ENCODE data around the gene ICAM1. TPM values are rescaled to one million over a fixed set of nuclear protein-coding genes. Genes with fewer than 3 reads are reported as not detected.
A peak's percentile ranks its signal among the peaks of the same experiment; 100 is the strongest.
"Not testable (repeated sequence)": the region's sequence is repeated elsewhere in the genome, so short reads cannot be mapped to it uniquely, and the experiment has no call there.

Gene ICAM1, protein sequence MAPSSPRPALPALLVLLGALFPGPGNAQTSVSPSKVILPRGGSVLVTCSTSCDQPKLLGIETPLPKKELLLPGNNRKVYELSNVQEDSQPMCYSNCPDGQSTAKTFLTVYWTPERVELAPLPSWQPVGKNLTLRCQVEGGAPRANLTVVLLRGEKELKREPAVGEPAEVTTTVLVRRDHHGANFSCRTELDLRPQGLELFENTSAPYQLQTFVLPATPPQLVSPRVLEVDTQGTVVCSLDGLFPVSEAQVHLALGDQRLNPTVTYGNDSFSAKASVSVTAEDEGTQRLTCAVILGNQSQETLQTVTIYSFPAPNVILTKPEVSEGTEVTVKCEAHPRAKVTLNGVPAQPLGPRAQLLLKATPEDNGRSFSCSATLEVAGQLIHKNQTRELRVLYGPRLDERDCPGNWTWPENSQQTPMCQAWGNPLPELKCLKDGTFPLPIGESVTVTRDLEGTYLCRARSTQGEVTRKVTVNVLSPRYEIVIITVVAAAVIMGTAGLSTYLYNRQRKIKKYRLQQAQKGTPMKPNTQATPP
- 6.4 TPM for total RNA-seq
- long read RNA-seq, transcript ICAM1-201 (7 exons, 3,252 nt), result major isoform, 10 of 16 reads
- long read RNA-seq, partial matches to known transcripts, result 3 of 16 reads
- long read RNA-seq, other reads (novel, unspliced or antisense), result 3 of 16 reads

DNA sequence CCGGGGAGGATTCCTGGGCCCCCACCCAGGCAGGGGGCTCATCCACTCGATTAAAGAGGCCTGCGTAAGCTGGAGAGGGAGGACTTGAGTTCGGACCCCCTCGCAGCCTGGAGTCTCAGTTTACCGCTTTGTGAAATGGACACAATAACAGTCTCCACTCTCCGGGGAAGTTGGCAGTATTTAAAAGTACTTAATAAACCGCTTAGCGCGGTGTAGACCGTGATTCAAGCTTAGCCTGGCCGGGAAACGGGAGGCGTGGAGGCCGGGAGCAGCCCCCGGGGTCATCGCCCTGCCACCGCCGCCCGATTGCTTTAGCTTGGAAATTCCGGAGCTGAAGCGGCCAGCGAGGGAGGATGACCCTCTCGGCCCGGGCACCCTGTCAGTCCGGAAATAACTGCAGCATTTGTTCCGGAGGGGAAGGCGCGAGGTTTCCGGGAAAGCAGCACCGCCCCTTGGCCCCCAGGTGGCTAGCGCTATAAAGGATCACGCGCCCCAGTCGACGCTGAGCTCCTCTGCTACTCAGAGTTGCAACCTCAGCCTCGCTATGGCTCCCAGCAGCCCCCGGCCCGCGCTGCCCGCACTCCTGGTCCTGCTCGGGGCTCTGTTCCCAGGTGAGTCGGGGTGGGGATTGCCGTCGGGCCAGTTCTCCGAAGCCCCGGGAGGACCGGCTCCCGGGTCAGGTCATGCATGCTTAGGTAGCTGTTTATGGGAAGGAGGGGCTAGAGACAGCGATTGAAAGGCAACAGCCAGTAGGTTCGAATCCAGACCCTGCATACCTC is at the start of gene ICAM1:
Gene ICAM1 (plus strand): TSS at position 505 of the 779 bp plus-strand sequence. CDS start 40 bp downstream, at position 545.
- DNase-seq (peak; percentile 91), ATAC-seq (ENCODE audit: poor library complexity) (peak; percentile 74)
- intact Hi-C loops (cut with DNase I), result no loop called here

DNA sequence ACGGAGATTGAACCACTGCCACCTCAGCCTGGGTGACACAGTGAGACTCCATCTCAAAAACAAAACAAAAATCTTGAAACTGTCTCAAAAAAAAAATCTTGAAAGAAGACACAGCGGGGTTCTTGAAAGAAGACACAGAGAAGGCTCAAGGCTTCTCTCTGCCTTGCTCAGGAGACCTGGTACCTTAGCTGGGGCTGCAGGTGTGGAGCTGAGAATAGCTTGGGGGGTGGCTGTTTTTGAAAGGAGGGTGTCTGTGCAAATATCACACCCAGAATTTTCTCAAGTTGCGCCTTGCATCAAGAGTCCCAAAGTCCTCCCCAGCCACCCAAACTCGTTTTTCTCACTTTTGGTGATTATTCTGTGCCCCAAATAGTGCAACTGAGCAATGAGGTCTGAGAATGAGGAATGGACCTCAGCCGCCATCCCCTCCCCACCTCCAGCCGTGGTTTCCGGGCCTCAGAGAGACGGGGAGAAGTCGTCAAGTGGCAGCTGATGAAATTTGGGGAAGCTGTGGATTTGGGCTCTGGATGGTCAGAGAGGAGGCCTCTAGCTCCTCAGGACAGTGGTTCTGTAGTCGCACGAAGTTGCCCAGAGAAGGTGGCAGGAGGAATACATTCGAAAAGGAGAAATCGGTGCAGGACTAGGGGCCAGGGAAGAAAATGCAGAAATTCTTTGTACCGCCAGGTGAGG is 48.6 kb upstream of the ICAM1 start:
- intact Hi-C loops (cut with DNase I), result no loop called here
- no peak for DNase-seq
- ATAC-seq (ENCODE audit: poor library complexity), result no peak

DNA sequence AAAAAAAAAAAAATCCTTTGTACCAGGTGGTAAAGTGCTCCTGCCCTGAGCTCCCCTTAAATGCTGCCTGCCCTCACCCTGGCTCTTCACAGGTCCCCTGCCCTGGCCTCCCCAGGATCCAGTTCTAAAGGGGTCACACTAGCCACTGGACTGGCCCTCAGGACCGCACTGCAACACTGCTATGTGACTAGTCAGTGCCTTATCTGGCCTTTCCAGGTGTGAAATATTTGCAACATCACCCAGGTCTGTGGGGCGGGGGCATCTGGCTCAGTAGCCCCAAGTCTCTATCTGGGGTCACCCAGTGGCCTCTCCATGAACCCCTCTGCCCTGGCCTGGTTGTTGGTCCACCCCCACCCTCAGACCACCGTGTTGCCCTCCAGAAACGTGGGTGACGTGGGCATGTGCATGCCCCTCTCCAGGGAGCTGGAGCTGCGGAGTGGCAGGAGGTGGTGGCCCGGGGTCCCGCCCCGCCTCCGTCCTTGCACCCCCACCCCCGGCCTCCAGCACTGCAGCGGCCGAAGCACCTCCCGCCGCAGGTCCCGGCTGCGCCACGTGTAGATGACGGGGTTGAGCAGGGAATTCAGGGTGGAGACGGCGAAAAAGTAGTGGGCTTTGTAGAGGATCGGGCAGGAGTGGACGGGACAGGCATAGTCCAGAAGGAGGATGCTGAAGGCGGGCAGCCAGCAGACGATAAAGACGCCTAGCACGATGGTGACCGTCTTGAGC is 47.3 kb upstream of the ICAM1 start:
- DNase-seq (no peak), ATAC-seq (ENCODE audit: poor library complexity) (no peak)
- intact Hi-C loops (cut with DNase I), result no loop called here

DNA sequence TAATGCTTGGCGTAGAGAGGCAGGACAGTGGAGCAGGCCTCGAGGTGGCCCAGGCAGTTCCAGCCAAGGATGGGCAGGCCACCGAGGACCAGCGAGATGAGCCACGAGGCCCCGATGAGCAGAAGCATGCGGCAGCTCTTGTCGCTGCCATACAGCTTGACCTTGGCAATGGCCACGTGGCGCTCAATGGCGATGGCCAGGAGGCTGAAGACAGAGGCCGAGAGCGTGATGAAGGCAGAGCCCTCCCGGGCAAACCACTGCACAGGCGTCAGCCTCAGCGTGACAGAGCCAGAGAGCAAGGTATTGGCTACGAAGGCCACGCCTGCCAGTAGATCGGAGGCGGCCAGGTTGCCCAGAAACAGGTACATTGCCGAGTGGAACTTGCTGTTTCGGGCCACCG is 46.6 kb upstream of the ICAM1 start:
- ATAC-seq (ENCODE audit: poor library complexity) (no peak), DNase-seq (no peak)
- intact Hi-C loops (cut with DNase I), result no loop called here

DNA sequence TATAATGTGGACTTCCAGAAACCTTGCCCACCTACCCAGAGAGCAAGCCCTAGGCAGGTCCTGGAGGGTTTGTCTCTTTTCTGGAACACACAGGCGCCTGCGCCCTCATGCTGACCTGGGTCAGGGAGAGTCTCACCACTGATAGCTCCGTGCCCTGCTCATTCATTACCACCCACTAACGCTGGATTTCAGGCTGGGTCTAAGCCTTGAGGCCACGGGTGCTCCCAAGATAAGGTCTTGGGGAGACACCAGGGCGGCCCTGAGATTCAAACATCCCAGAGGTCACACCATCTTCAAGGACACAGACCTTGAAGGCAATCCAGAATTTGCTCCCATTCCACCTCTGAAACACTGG is 44.9 kb upstream of the ICAM1 start:
- intact Hi-C loops (cut with DNase I), result no loop called here
- DNase-seq (peak; percentile 58), ATAC-seq (ENCODE audit: poor library complexity) (peak; percentile 5)

DNA sequence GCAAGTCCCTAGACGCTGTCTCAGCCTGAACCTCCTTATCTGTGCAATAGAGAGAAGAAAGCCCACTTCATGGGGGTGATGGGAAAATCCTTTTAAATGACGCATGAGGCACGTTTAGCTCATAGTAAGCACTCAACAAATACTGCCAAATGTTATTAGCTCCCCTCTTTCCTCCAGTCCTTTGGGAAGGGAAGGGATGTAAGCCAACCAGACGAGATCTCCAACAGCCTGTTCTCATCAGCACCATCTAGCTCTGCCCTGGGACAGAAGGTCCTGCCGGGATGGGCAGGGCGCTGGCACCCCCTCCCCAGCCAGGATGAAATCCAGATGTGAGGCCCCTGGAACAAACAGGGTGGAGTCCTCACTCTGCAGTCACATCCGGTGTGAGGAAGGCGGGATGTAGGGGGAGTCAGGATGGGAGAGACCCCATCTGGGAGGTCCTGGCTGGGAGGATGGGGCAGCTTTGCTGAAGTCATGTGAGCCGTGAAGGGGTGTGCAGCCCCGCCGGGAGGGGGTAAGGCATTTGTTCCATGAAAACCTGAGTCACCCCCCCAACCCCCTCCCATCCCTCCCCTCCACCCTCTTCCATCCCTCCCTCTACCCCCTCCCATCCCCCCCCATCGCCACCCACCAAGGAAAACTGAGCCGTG is 44.4 kb upstream of the ICAM1 start:
- ATAC-seq (ENCODE audit: poor library complexity) (peak; percentile 67), DNase-seq (peak; percentile 88)
- intact Hi-C loops (cut with DNase I), result no loop called here

DNA sequence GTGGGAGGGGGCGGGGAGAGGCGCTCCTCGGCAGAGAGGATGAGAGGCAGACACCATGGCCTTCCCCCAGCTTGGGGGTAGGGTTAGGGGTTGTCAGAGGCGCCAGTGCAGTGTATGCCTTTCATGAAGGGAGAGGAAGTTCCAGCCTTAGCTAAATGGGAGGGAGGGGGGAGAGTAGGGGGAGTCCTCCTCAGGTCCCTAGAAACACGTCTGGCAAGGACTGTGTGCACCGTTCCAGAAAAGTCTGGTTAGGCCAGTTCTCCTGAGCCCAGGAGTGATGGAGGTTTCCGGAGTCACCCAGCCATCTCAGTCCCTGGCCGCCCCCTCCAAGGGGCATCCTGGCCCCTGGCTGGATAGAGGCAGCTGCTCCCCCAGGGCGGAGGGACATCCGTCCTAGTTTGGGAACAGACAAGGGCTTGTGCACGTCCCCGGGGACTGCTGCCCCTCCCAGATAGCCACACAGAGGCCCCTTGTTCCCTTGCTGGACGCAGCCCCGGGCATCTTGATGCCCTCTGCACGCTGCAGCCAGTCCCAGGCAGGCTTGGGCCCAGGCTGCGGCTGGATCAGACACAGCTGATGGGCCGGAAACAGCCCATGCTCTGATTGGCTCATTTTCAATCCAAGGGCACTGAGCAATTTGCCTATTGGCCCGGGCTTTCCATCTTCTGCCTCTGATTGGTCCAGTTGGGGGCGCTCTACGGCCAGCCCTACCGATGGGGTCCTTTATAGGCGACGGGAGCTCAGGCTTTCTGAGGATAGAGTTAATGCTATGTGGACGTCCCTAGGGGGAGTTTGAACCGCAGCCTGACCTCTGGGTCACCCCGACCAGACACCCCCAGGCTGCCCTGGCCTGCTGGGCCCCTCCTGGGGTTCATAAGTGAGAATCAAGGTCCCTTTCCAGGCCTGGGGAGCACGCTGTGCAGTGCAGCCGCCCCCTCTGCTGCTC is 43.6 kb upstream of the ICAM1 start:
- intact Hi-C loops (cut with DNase I), result no loop called here
- DNase-seq, result peak; percentile 68
- ATAC-seq (ENCODE audit: poor library complexity), result peak; percentile 28

DNA sequence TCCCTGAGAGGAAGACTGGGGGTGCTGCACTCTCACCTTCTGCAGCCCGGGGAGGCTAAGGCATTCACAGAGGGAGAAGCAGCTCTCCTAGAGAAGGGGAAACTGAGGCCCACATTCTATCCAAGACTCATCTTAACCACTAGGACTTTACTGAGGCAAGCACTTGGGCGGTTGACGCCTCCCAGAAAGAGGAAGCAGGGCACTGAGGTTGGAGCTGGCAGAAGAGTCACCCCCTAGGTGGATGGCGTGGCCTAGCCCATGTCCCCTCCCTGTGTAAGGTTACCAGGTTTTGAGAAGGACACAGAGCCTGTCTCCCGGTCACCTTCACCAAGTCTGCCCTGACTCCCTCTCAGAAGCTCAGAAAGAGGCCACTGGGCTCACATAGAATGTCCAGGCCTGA is 42.5 kb upstream of the ICAM1 start:
- no peak for DNase-seq
- ATAC-seq (ENCODE audit: poor library complexity), result no peak
- intact Hi-C loops (cut with DNase I), result no loop called here

DNA sequence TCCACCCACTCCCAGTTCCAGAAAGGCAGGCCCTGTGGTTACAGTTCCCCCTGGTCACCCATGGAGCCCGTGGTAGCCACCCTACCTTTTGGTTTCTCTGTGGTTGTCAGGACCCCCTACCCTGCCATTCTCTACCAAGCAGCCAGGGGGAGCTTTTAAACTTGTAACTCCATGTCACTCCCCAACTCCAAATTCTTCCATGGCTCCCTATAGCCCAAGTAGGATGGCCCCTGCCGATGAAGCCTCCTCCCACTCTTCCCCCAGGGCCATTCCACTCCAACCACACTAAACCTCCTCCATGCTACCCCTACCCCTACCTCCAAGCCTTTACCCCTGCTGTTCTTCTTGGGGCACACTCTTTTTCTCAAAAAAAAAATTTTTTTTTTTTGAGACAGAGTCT is 42.0 kb upstream of the ICAM1 start:
- intact Hi-C loops (cut with DNase I), result no loop called here
- DNase-seq, result no peak
- ATAC-seq (ENCODE audit: poor library complexity), result no peak

DNA sequence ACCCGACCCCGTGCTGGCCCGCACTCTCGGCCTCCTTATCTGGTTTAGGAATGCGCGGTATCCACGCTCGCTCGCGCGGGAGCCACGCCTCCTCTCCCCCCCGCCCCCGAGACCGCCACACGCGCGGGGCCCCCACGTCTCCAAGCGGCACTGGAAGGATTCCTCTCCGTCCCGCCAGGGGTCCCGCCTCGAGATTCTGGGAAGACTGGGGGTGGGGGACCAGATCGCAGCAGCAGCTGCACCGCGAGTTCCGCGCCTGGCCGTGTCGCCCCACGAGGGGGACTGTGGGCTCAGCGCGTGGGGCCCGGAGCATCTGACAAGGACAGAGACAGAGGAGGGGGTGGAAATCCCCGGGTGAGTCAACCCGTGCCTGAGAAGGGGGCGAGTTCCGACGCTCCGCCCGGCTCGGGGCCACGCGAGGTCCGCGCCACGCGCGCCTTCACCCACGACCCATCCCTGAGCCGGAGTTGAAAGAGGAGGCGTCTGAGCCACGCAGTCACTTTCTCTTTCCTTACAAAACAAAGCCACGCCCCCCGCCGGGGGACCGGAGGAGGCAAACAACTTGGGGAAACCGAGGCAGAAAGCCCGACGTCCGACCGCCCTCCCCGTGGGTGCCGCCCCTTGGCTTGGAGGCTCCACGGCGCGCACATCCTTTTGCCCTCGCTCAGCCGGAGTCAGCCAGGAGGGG is 40.6 kb upstream of the ICAM1 start:
- intact Hi-C loops (cut with DNase I), result no loop called here
- DNase-seq, result peak; percentile 76

DNA sequence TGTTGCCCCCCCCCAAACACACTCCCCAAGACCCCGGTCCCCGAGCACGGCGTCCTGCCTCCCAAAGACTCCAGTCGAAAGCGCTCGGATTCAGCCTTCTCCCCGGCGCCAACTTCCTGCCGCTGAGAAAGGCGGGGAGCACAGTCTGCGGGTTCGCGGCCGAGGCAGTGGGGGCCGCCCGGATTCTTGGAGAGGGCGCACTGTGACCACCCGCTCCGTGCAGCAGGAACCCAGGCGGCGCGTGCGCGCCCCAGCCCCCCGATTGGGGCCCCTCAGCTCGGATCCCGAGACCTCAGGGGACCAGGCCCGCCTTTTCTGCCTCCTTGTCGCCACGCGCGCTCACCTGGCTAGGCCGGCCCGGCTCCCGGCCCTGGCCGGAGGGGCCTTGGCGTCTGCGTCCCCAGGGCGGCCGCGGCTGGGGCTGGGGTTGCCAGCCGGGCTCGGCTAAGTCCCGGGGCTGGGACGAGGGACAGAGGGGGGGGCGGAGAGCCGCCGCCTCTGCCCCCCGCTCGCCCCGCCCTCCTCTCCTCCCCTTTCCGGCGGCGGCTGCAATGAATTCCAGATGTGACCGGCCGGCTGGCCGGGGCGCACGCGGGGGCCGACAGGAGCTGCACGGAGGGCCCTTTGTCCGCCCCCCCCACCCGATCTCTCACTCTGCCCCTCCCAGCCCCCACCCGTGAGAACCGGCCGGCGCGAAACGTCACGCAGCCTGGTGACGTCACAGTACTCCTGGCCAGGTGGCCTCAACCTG is 39.9 kb upstream of the ICAM1 start, which contains the start of gene S1PR2:
Gene S1PR2 (minus strand): TSS at position 471 of the 751 bp plus-strand sequence. CDS start 6,426 bp downstream, outside the sequence.
- DNase-seq (peak; percentile 89), ATAC-seq (ENCODE audit: poor library complexity) (peak; percentile 74)
- intact Hi-C loops (cut with DNase I), result no loop called here

More for the DNA sequence above, 40.6 kb upstream of the ICAM1 start:
- ATAC-seq (ENCODE audit: poor library complexity), result no peak

DNA sequence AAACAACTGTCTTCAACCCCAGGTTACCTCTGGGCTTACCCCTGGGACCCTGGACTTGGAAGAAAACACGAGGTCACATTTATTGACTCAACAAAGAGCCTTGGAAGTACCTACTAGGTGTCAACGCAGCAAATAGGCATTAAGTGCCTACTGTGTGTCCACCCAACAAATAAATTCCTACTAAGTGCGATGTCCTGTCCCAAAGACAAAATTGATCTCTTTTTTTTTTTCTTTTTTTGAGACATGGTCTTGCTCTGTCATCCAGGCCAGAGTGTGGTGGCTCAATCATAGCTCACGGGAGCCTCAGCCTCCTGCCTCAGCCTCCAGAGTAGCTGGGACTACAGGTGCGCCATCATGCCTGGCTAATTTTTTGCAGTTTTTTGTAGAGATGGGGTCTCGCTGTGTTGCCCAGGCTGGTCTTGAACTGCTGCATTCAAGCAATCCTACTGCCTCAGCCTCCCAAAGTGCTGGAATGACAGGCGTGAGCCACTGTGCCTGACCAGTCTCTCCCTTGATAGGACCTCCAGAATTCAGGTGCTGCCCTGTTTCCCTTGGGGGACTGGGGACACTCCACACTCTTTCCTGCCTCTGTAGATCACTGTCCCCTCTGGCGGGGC is 39.2 kb upstream of the ICAM1 start:
- no peak for DNase-seq
- intact Hi-C loops (cut with DNase I), result no loop called here
- ATAC-seq (ENCODE audit: poor library complexity), result no peak

DNA sequence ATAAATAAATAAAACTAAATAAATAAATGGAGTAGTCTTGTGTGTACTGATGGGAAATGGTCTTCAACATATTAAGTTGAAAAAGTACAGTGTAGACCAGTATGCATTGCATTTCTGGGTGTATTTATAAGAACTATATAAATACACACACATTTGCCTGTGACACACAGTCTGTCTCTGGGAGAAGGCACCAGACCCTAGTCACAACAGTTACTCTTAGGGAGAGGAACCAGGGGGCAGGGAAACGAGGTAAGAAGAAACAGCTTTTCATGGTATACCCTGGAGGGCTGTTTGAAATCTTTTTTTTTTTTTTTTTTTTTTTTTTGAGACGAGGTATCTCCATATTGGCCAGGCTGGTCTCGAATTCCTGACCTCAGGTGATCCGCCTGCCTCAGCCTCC is 37.0 kb upstream of the ICAM1 start:
- DNase-seq (no peak), ATAC-seq (ENCODE audit: poor library complexity) (no peak)
- intact Hi-C loops (cut with DNase I), result no loop called here

DNA sequence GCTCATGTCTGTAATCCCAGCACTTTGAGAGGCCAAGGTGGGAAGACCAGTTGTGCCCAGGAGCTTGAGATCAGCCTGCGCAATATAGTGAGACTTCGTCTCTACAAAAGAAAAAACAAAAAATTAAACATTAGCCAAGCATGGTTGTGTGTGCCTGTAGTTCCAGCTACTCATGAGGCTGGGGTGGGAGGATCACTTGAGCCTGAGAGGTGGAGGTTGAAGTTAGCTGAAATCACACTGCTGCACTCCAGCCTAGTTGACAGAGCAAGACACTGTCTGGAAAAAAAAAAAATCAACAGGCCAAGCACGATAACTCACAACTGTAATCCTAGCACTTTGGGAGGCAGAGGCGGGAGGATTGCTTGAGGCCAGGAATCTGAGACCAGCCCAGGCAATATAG is 35.9 kb upstream of the ICAM1 start:
- no peak for ATAC-seq (ENCODE audit: poor library complexity)
- intact Hi-C loops (cut with DNase I), result no loop called here
- DNase-seq, result no peak

DNA sequence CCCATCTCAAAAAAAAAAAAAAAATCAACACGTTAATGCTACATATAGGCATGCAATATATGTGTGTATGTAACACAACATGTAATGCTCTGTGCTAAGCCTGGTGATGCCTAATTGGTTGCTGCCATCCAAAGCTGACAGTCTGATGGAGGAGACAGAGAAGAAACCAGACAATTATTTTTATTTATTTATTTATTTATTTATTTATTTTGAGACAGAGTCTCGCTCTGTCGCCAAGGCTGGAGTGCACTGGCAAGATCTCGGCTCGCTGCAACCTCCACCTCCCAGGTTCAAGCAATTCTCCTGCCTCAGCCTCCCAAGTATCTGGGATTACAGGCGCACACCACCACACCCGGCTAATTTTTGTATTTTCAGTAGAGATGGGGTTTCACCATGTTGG is 35.5 kb upstream of the ICAM1 start:
- ATAC-seq (ENCODE audit: poor library complexity); DNase-seq; intact Hi-C loops (cut with DNase I): not testable (repeated sequence)

Measured in Right ventricle myocardium superior (tissue), 1 donor.